ENCODE data around the gene RCBTB1.

Gene RCBTB1

GRCh38 chr13:49549289-49549688, 36.1 kb downstream of the RCBTB1 start:
- H3K27ac ChIP-seq = no peak overlapping the region
- TF ChIP-seq, protein P1, sequence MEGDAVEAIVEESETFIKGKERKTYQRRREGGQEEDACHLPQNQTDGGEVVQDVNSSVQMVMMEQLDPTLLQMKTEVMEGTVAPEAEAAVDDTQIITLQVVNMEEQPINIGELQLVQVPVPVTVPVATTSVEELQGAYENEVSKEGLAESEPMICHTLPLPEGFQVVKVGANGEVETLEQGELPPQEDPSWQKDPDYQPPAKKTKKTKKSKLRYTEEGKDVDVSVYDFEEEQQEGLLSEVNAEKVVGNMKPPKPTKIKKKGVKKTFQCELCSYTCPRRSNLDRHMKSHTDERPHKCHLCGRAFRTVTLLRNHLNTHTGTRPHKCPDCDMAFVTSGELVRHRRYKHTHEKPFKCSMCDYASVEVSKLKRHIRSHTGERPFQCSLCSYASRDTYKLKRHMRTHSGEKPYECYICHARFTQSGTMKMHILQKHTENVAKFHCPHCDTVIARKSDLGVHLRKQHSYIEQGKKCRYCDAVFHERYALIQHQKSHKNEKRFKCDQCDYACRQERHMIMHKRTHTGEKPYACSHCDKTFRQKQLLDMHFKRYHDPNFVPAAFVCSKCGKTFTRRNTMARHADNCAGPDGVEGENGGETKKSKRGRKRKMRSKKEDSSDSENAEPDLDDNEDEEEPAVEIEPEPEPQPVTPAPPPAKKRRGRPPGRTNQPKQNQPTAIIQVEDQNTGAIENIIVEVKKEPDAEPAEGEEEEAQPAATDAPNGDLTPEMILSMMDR (conservative IDR thresholded peaks at IDR 0.05) = no peak; the same call in 1 of the 2 replicates

DNA sequence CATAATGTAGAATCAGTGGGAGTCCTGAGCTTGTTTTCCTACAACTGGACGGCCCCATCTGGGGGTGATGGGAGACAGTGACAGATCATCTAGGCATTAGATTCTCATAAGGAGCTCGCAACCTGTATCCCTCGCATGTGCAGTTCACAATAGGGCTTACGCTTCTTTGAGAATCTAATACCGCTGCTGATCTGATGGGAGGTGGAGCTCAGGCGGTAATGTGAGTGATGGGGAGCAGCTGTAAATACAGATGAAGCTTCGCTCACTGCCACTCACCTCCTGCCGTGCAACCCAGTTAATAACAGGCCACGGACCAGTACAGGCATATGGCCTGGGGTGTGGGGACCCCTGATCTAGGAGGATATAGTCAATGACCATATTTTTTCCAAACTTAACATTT, 38.8 kb downstream of the RCBTB1 start:
- no peak overlapping the region for H3K27ac ChIP-seq
- TF ChIP-seq, protein P1 (conservative IDR thresholded peaks at IDR 0.05) = no peak

GRCh38 chr13:49545661-49546060, 39.7 kb downstream of the RCBTB1 start:
- TF ChIP-seq, protein P1 (conservative IDR thresholded peaks at IDR 0.05) = no peak
- no peak overlapping the region for H3K27ac ChIP-seq

GRCh38 chr13:49543656-49544055, 41.7 kb downstream of the RCBTB1 start:
- TF ChIP-seq, protein P1 (conservative IDR thresholded peaks at IDR 0.05) = no peak
- H3K27ac ChIP-seq = no peak overlapping the region

DNA sequence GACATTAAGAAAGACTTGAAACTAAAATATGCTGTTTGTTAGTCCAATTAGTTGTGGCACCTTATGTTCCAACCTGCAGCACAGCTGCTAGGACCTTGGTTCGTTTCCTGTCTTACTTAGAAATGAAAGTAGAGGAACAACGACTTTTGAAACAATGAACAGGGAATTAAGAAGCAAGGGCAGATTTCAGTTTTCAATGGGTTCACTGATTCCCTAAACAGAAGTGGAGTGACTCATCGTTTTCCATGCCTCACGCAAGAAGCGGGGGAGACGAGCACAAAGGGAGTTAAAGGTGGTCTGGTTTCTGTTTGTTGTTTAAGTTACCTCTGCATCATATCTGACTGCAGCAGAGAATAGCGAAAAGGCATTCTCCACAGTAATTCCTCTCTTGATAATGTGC, 44.8 kb downstream of the RCBTB1 start:
- TF ChIP-seq, protein P1 (conservative IDR thresholded peaks at IDR 0.05) = no peak
- no peak overlapping the region for H3K27ac ChIP-seq

DNA sequence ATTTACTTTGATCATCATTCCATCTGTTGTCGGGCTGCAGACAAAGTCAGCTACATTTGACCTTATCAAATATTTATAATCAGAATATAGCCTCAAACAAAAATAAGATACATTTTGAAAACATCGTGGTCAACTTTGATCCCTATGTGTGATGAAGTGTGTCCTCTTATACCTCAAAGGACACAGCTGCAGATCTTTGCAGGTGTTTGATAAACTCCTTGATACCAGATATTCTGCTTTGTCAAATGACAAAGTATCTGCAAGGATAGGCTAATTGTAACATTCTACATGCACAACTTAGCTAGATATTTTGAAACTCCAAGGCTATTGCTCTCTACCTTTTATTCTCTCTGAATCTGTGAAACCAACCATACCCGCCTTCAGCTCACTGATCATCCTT, 45.6 kb downstream of the RCBTB1 start:
- TF ChIP-seq, protein P1 (conservative IDR thresholded peaks at IDR 0.05) = no peak
- H3K27ac ChIP-seq = no peak overlapping the region

- TF ChIP-seq, protein P1 (conservative IDR thresholded peaks at IDR 0.05) = no peak
- no peak overlapping the region for H3K27ac ChIP-seq
Measured at GRCh38 chr13:49539313-49539712, 46.0 kb downstream of the RCBTB1 start.

DNA sequence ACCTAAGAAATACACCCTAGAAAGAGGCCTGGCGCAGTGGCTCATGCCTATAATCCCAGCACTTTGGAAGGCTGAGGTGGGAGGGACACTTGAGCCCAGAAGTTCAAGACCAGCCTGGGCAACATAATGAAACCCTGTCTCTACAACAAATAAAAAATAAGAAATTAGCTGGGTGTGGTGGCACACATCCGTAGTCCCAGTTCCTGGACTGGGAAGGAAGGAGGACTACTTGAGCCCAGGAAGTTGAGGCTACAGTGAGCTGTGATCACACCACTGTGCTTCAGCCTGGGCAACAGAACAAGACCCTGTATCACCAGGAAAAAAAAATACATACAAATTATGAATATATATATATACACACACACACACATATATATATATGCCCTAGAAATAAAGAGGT, 47.0 kb downstream of the RCBTB1 start:
- TF ChIP-seq, protein P1 (conservative IDR thresholded peaks at IDR 0.05) = no peak
- H3K27ac ChIP-seq = no peak overlapping the region
